Spleen (tissue), 7 donors: ENCODE results near the gene UGT2A1.

ENCODE experiments used
- POLR2A ChIP-seq, 3 donors: fragments of 450-650 bp; IDR thresholded peaks; one replicate each; pipeline ENCODE4 v1.5.1; 2017; ENCODE audit warnings: antibody characterized with exemption in 3 of 3, mild to moderate bottlenecking in 1 of 3
- POLR2AphosphoS5 ChIP-seq, 3 donors: sonication (generic); formaldehyde crosslinking; IDR thresholded peaks; one replicate each; pipeline ENCODE4 v1.5.1; 2017; ENCODE audit warnings: antibody characterized with exemption in 3 of 3
- TF ChIP-seq, protein P1 (sequence below), 11 experiments: fragments of 200-600 bp in 7 of 11; fragments of 450-650 bp in 4 of 11; sonication (generic) in 4 of 11; IDR thresholded peaks in 8 of 11; conservative IDR thresholded peaks in 3 of 11; 1 replicate in 7 of 11; 2 replicates in 4 of 11; pipeline versions ENCODE4 v1.4.0 to v1.8.0; 2016 to 2021; ENCODE audit warnings: antibody characterized with exemption in 11 of 11, inconsistent platforms in 4 of 11, mild to moderate bottlenecking in 1 of 11
- donor health status: DM: no; HTN: no; CAD: no; lungs with moderate emphysema.
- donor health status: DM: no; HTN: no; CAD: no.
- donor health status: DM: no; HTN: no; CAD: no.

DNA sequence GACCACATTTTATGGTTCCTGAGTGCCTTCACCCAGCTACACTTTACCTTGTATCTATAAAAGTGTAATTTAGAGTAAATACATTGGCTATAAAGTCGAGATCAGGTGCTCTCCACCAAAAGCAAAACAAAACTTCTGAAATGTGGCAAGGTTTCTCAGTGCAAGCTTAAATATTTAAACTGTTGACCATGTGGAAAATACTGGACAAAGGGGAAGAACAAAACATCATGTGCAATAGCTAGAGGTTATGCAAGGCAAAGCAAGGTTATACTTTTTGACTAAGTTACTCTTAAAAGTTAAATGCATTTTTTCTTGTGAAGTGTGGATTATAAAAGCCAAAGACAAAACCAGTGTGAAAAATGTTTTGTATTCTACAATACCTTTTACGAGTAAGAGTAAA lies 69.5 kb downstream of the UGT2A1 start:
- TF ChIP-seq, protein P1, sequence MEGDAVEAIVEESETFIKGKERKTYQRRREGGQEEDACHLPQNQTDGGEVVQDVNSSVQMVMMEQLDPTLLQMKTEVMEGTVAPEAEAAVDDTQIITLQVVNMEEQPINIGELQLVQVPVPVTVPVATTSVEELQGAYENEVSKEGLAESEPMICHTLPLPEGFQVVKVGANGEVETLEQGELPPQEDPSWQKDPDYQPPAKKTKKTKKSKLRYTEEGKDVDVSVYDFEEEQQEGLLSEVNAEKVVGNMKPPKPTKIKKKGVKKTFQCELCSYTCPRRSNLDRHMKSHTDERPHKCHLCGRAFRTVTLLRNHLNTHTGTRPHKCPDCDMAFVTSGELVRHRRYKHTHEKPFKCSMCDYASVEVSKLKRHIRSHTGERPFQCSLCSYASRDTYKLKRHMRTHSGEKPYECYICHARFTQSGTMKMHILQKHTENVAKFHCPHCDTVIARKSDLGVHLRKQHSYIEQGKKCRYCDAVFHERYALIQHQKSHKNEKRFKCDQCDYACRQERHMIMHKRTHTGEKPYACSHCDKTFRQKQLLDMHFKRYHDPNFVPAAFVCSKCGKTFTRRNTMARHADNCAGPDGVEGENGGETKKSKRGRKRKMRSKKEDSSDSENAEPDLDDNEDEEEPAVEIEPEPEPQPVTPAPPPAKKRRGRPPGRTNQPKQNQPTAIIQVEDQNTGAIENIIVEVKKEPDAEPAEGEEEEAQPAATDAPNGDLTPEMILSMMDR (IDR thresholded peaks at IDR 0.05 in 8 of 11, conservative IDR thresholded peaks at IDR 0.05 in 3 of 11), result no peak
- TF ChIP-seq POLR2AphosphoS5 (IDR thresholded peaks at IDR 0.05) (no peak), POLR2A (IDR thresholded peaks at IDR 0.05) (no peak)
